Stimulated activated CD8-positive, alpha-beta memory T cell treated with anti-CD3 and anti-CD28 coated beads, Interleukin-4, amount 100 ng/mL, for 48 hours (primary cell): Measurements from ENCODE around the gene PNMA5.

Experiments used
- DNase-seq: peaks from one replicate; pipeline ENCODE4 v3.0.0-alpha.2; 2020

Gene PNMA5

GRCh38 chrX:152958524-152959465 is 35.1 kb downstream of the PNMA5 start:
- peak; percentile 93 for DNase-seq

- DNase-seq = no peak
Measured at GRCh38 chrX:152958047-152958446, 35.9 kb downstream of the PNMA5 start.

GRCh38 chrX:152950786-152951185 is 43.1 kb downstream of the PNMA5 start:
- no peak for DNase-seq

GRCh38 chrX:152949114-152949513 is 44.8 kb downstream of the PNMA5 start:
- DNase-seq = no peak

- DNase-seq = no peak
Measured at GRCh38 chrX:152946681-152947080, 47.2 kb downstream of the PNMA5 start.

GRCh38 chrX:152945021-152945979 is 48.6 kb downstream of the PNMA5 start:
- no peak for DNase-seq

GRCh38 chrX:152943826-152944225 is 50.1 kb downstream of the PNMA5 start:
- no peak for DNase-seq

- peak; percentile 32 for DNase-seq
Measured at GRCh38 chrX:152942077-152942442, 51.9 kb downstream of the PNMA5 start.

GRCh38 chrX:152941328-152942076 is 52.4 kb downstream of the PNMA5 start:
- DNase-seq = peak; percentile 90
